HepG2 (cell line): Measurements from ENCODE around the gene DDX17. TPM values are rescaled to one million over a fixed set of nuclear protein-coding genes. Genes with fewer than 3 reads are reported as not detected.

ENCODE experiments used
- ATF7 ChIP-seq, 2 experiments: fragments of 450-650 bp in 1 of 2; sonication (generic) in 1 of 2; formaldehyde crosslinking in 1 of 2; IDR thresholded peaks; 2 replicates each; pipeline versions ENCODE4 v1.4.0 to v1.6.1; 2016 to 2020; ENCODE audit warnings: antibody characterized with exemption in 1 of 2, mild to moderate bottlenecking in 1 of 2, missing genetic modification reagents in 1 of 2
- IRF9 ChIP-seq: sonication (generic); formaldehyde crosslinking; IDR thresholded peaks from 2 replicates; pipeline ENCODE4 v1.8.0; 2022; ENCODE audit warnings: missing genetic modification reagents, mild to moderate bottlenecking, borderline replicate concordance
- JUND ChIP-seq: sonication (generic); formaldehyde crosslinking; IDR thresholded peaks from 2 replicates; pipeline ENCODE4 v1.8.0; 2022; ENCODE audit warnings: mild to moderate bottlenecking, missing genetic modification reagents
- MIER3 ChIP-seq: IDR thresholded peaks from 2 replicates; pipeline ENCODE4 v1.6.1; 2016; ENCODE audit warnings: missing compliant biosample characterization, borderline replicate concordance
- NR2F1 ChIP-seq, 2 experiments: fragments of 450-650 bp in 1 of 2; formaldehyde crosslinking in 1 of 2; IDR thresholded peaks; 2 replicates each; pipeline versions ENCODE4 v1.5.0 to v1.6.1; 2016 to 2020; ENCODE audit warnings: mild to moderate bottlenecking in 1 of 2, missing compliant biosample characterization in 1 of 2, missing genetic modification reagents in 1 of 2, moderate library complexity in 1 of 2
- PAXIP1 ChIP-seq: sonication (generic); formaldehyde crosslinking; conservative IDR thresholded peaks from 2 replicates; pipeline ENCODE4 v1.4.0; 2020; ENCODE audit warnings: mild to moderate bottlenecking, missing genetic modification reagents, moderate library complexity
- RBFOX2 ChIP-seq: fragments of 200-400 bp; formaldehyde crosslinking; IDR thresholded peaks from 2 replicates; pipeline ENCODE4 v1.6.1; 2017; ENCODE audit warnings: low read depth, mild to moderate bottlenecking, low read length
- SP5 ChIP-seq: IDR thresholded peaks from 2 replicates; pipeline ENCODE4 v1.6.1; 2016; ENCODE audit warnings: low read depth, borderline replicate concordance
- ZBTB34 ChIP-seq: sonication (generic); formaldehyde crosslinking; IDR thresholded peaks from 2 replicates; pipeline ENCODE4 v1.8.0; 2022; ENCODE audit warnings: mild to moderate bottlenecking, missing genetic modification reagents
- ZBTB40 ChIP-seq, 2 experiments: fragments of 450-650 bp in 1 of 2; sonication (generic) in 1 of 2; formaldehyde crosslinking in 1 of 2; IDR thresholded peaks; 2 replicates each; pipeline versions ENCODE4 v1.6.1 to v1.8.0; 2016 to 2022; ENCODE audit warnings: antibody characterized with exemption in 1 of 2, mild to moderate bottlenecking in 1 of 2, missing genetic modification reagents in 1 of 2
- polyA plus RNA-seq, 8 experiments: library from polyadenylated mRNA; depleted of rRNA in 3 of 8; stranded (reverse) in 7 of 8; unstranded in 1 of 8; fragments of >200 nt; fragmentation: Illumina TruSeq in 4 of 8; extraction: Trizol in 4 of 8; gene quantifications; 2 replicates each; pipeline versions ENCODE4 v1.2.1 to v1.2.3, GENCODE V29; 2011 to 2016; ENCODE audit warnings: low read depth in 4 of 8, missing spikeins in 1 of 8, mixed read lengths in 1 of 8; ENCODE audit not compliant: insufficient read depth in 1 of 8
- total RNA-seq, 5 experiments: library from RNA; depleted of rRNA; stranded (reverse); fragments of >200 nt; fragmentation: Illumina TruSeq; extraction: Trizol; gene quantifications; 2 replicates each; pipeline ENCODE4 v1.2.3, GENCODE V29; 2016; ENCODE audit warnings: low read depth in 1 of 5

DDX17 gene
- total and polyA plus RNA-seq, 2 of the 13 experiments (the other 11 are each of a cell fraction or from before 2014, with no cell fraction given): 238 to 344 TPM

- TF ChIP-seq PAXIP1 (CRISPR knock-in tag): 0 out of 2 replicates have a peak, but pooled peaks have one; percentile 21
- TF ChIP-seq ATF7 (IDR thresholded peaks at IDR 0.05): 0 out of 2 replicates have a peak, but pooled peaks have one; percentile 8
- peak; percentile 75; the same call in 1 of the 2 replicates for TF ChIP-seq ATF7 (CRISPR knock-in tag; IDR thresholded peaks at IDR 0.05)
- TF ChIP-seq MIER3 (CRISPR knock-in tag): 0 out of 2 replicates have a peak, but pooled peaks have one; percentile 36
- TF ChIP-seq ZBTB40 (IDR thresholded peaks at IDR 0.05): no peak
- 0 out of 2 replicates have a peak, but pooled peaks have one; percentile 43 for TF ChIP-seq ZBTB40 (CRISPR knock-in tag; IDR thresholded peaks at IDR 0.05)
- peak; percentile 61 to 62; a peak in 3 of 4 replicates for TF ChIP-seq NR2F1 (CRISPR knock-in tag; IDR thresholded peaks at IDR 0.05)
- peak; percentile 35; the same call in 1 of the 2 replicates for TF ChIP-seq SP5 (CRISPR knock-in tag)
- TF ChIP-seq JUND (CRISPR knock-in tag): peak; percentile 81
- TF ChIP-seq RBFOX2: peak; percentile 45; the same call in 1 of the 2 replicates
- TF ChIP-seq IRF9: no peak
- no peak for TF ChIP-seq ZBTB34 (CRISPR knock-in tag)
Observed at GRCh38 chr22:38490915-38491314, 15.2 kb downstream of the DDX17 start (continued).
